ENCODE results near the gene PNO1.

- TF ChIP-seq POLR2A (IDR thresholded peaks at IDR 0.05) (no peak), CTCF (IDR thresholded peaks at IDR 0.05) (no peak)
These were observed 60.7 kb downstream of the PNO1 start for GRCh38 chr2:68218343-68218901.

All from ovary (tissue), 3 donors.